Measurements from ENCODE around the gene EPHB2.

GRCh38 chr1:22728751-22729399 is 18.2 kb downstream of the EPHB2 start:
- TF ChIP-seq, protein P1, sequence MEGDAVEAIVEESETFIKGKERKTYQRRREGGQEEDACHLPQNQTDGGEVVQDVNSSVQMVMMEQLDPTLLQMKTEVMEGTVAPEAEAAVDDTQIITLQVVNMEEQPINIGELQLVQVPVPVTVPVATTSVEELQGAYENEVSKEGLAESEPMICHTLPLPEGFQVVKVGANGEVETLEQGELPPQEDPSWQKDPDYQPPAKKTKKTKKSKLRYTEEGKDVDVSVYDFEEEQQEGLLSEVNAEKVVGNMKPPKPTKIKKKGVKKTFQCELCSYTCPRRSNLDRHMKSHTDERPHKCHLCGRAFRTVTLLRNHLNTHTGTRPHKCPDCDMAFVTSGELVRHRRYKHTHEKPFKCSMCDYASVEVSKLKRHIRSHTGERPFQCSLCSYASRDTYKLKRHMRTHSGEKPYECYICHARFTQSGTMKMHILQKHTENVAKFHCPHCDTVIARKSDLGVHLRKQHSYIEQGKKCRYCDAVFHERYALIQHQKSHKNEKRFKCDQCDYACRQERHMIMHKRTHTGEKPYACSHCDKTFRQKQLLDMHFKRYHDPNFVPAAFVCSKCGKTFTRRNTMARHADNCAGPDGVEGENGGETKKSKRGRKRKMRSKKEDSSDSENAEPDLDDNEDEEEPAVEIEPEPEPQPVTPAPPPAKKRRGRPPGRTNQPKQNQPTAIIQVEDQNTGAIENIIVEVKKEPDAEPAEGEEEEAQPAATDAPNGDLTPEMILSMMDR (CRISPR knock-in tag; IDR thresholded peaks at IDR 0.05): no peak
- TF ChIP-seq POLR2A (IDR thresholded peaks at IDR 0.05; ENCODE audit: insufficient read depth in 1 of 2, low read depth in 2 of 2, low read length in 2 of 2) (no peak), ZNF24 (IDR thresholded peaks at IDR 0.05) (no peak)

Measured in HepG2 (cell line).